HepG2 (cell line): ENCODE data around the gene TENM3. TPM values are rescaled to one million over a fixed set of nuclear protein-coding genes. Genes with fewer than 3 reads are reported as not detected.

Source experiments
- ATAC-seq: fragments of 200-7000 bp; cut with Tn5 transposase; 3 replicates; pipeline ENCODE4 v1.9.1; 2020; ENCODE audit warnings: mild to moderate bottlenecking, moderate library complexity
- BruUV-seq: library from RNA; stranded (reverse); fragments of 400-500 nt; replicated peaks from 2 replicates; lab custom pipeline; 2021; lab: Mats Ljungman, UMichigan
- CTCF ChIA-PET: fragments of 300-600 bp; formaldehyde crosslinking; extraction: SDS; loops from one replicate; lab custom pipeline; 2021; ENCODE audit warnings: low total read pairs, inconsistent platforms, low intra/inter-chr PET ratio; lab: Yijun Ruan, JAX
- POLR2A ChIA-PET: fragments of 350-600 bp; sonication (Branson Sonifier 250); formaldehyde crosslinking; loops from one replicate; lab custom pipeline; 2020; ENCODE audit warnings: antibody characterized with exemption, inconsistent platforms; lab: Yijun Ruan, JAX
- DNase-seq: peaks from one replicate; pipeline ENCODE4 v3.0.0-alpha.2; 2015; ENCODE audit warnings: low spot score
- FAIRE-seq: peaks from 3 replicates; lab custom pipeline; 2011; peaks lifted over from hg19 to GRCh38; lab: Jason Lieb, UNC
- H2AFZ ChIP-seq: one replicate; pipeline ENCODE4 v1.6.1; 2011; ENCODE audit warnings: low read length, inconsistent platforms
- H3K27ac ChIP-seq: fragments of 300-600 bp; 3 replicates; pipeline ENCODE4 v1.8.0; 2011; ENCODE audit warnings: mixed run types, mild to moderate bottlenecking, mixed read lengths, low read length, inconsistent platforms; ENCODE audit not compliant: insufficient read depth; ENCODE audit errors: extremely low read length
- H3K27me3 ChIP-seq, 2 experiments: fragments of 200-600 bp in 1 of 2; 2 replicates in 1 of 2; 3 replicates in 1 of 2; pipeline versions ENCODE4 v1.6.0 to v1.8.0; 2011; ENCODE audit warnings: low read length in 2 of 2, mild to moderate bottlenecking in 2 of 2, moderate library complexity in 2 of 2, inconsistent platforms in 1 of 2; ENCODE audit not compliant: insufficient read depth in 2 of 2, control insufficient read depth in 1 of 2
- H3K36me3 ChIP-seq, 2 experiments: fragments of 200-600 bp in 1 of 2; replicated peaks in 1 of 2; 2 replicates in 1 of 2; 3 replicates in 1 of 2; pipeline versions ENCODE4 v1.5.1 to v1.8.0; 2011; ENCODE audit warnings: low read length in 2 of 2, inconsistent platforms in 1 of 2; ENCODE audit not compliant: insufficient read depth in 2 of 2, control insufficient read depth in 1 of 2
- H3K4me1 ChIP-seq: 2 replicates; pipeline ENCODE4 v1.5.1; 2012; ENCODE audit warnings: low read length, inconsistent platforms; ENCODE audit not compliant: insufficient read depth
- H3K4me2 ChIP-seq: 2 replicates; pipeline ENCODE4 v1.6.0; 2011; ENCODE audit warnings: low read depth, low read length, inconsistent platforms
- H3K4me3 ChIP-seq, 3 experiments: fragments of 200-600 bp in 1 of 3; sonication (generic), shearing (Covaris generic) in 1 of 3; replicated peaks in 1 of 3; 2 replicates each; pipeline ENCODE4 v1.5.1; 2011 to 2016; ENCODE audit warnings: low read length in 3 of 3, inconsistent platforms in 2 of 3, low read depth in 2 of 3, mild to moderate bottlenecking in 2 of 3, control low read depth in 1 of 3, mixed read lengths in 1 of 3; ENCODE audit not compliant: insufficient read depth in 1 of 3
- H3K79me2 ChIP-seq: one replicate; pipeline ENCODE4 v1.6.1; 2011; ENCODE audit warnings: low read length, inconsistent platforms; ENCODE audit not compliant: insufficient read depth
- H3K9ac ChIP-seq: 2 replicates; pipeline ENCODE4 v1.6.0; 2011; ENCODE audit warnings: mild to moderate bottlenecking, low read depth, low read length, inconsistent platforms; ENCODE audit not compliant: insufficient read depth
- H3K9me3 ChIP-seq: 2 replicates; pipeline ENCODE4 v1.5.1; 2012; ENCODE audit warnings: mild to moderate bottlenecking, low read length
- H4K20me1 ChIP-seq: 2 replicates; pipeline ENCODE4 v1.6.0; 2011; ENCODE audit warnings: inconsistent platforms, mild to moderate bottlenecking, low read length, moderate library complexity; ENCODE audit not compliant: insufficient read depth
- EZH2 ChIP-seq: conservative IDR thresholded peaks from 2 replicates; pipeline ENCODE4 v1.6.1; 2012; ENCODE audit warnings: mild to moderate bottlenecking, low read depth, low read length, moderate library complexity
- FOXJ3 ChIP-seq: sonication (generic); formaldehyde crosslinking; IDR thresholded peaks from 2 replicates; pipeline ENCODE4 v1.4.0; 2020; ENCODE audit warnings: missing genetic modification reagents, mild to moderate bottlenecking, borderline replicate concordance
- NFE2L1 ChIP-seq: sonication (generic); formaldehyde crosslinking; IDR thresholded peaks from 2 replicates; pipeline ENCODE4 v1.4.0; 2020; ENCODE audit warnings: missing genetic modification reagents, mild to moderate bottlenecking, borderline replicate concordance
- NFIB ChIP-seq: sonication (generic); formaldehyde crosslinking; IDR thresholded peaks from 2 replicates; pipeline ENCODE4 v1.9.0; 2021; ENCODE audit warnings: missing genetic modification reagents, mild to moderate bottlenecking, borderline replicate concordance
- NKX3-1 ChIP-seq: sonication (generic); formaldehyde crosslinking; IDR thresholded peaks from 2 replicates; pipeline ENCODE4 v1.5.0; 2020; ENCODE audit warnings: missing genetic modification reagents
- STAT5B ChIP-seq: sonication (generic); formaldehyde crosslinking; IDR thresholded peaks from 2 replicates; pipeline ENCODE4 v1.4.0; 2020; ENCODE audit warnings: missing genetic modification reagents
- TEAD3 ChIP-seq: optimal IDR thresholded peaks from 2 replicates; pipeline ENCODE3; 2016; ENCODE audit warnings: borderline replicate concordance
- ZFP1 ChIP-seq: IDR thresholded peaks from 2 replicates; pipeline ENCODE4 v1.6.1; 2016
- ZNF777 ChIP-seq: sonication (generic); formaldehyde crosslinking; IDR thresholded peaks from 2 replicates; pipeline ENCODE4 v1.4.0; 2020; ENCODE audit warnings: missing genetic modification reagents
- ZSCAN12 ChIP-seq: sonication (generic); formaldehyde crosslinking; IDR thresholded peaks from 2 replicates; pipeline ENCODE4 v1.9.0; 2021; ENCODE audit warnings: mild to moderate bottlenecking, missing genetic modification reagents
- WGBS: methylation state at CpG from one replicate; pipeline ENCODE4 v1.1.6; 2017; ENCODE audit warnings: low lambda C conversion rate; 5-methylcytosine and 5-hydroxymethylcytosine counted together
- in situ Hi-C: cut with HindIII; loops from 2 replicates; pipeline ENCODE4 v1.10.0; 2017; ENCODE audit warnings: low pct_unique_long_range_greater_than_20kb; ENCODE audit not compliant: extremely low pct_ligation_motif_present
- intact Hi-C: fragments of 100-400 bp; cut with micrococcal nuclease; formaldehyde crosslinking; loops from one replicate; pipeline ENCODE4 v1.10.0; 2022; ENCODE audit not compliant: unreplicated experiment
- polyA plus RNA-seq, 8 experiments: library from polyadenylated mRNA; depleted of rRNA in 3 of 8; stranded (reverse) in 7 of 8; unstranded in 1 of 8; fragments of >200 nt; fragmentation: Illumina TruSeq in 4 of 8; extraction: Trizol in 4 of 8; gene quantifications; 2 replicates each; pipeline versions ENCODE4 v1.2.1 to v1.2.3, GENCODE V29; 2011 to 2016; ENCODE audit warnings: low read depth in 4 of 8, missing spikeins in 1 of 8, mixed read lengths in 1 of 8; ENCODE audit not compliant: insufficient read depth in 1 of 8
- total RNA-seq, 5 experiments: library from RNA; depleted of rRNA; stranded (reverse); fragments of >200 nt; fragmentation: Illumina TruSeq; extraction: Trizol; gene quantifications; 2 replicates each; pipeline ENCODE4 v1.2.3, GENCODE V29; 2016; ENCODE audit warnings: low read depth in 1 of 5
- TF ChIP-seq, protein P1 (sequence below): sonication (generic); formaldehyde crosslinking; IDR thresholded peaks from 2 replicates; pipeline ENCODE4 v1.4.0; 2020; ENCODE audit warnings: mild to moderate bottlenecking, low read depth, missing genetic modification reagents
- TF ChIP-seq, protein P2 (sequence below): sonication (generic); formaldehyde crosslinking; IDR thresholded peaks from 2 replicates; pipeline ENCODE4 v1.4.0; 2020; ENCODE audit warnings: missing genetic modification reagents, mild to moderate bottlenecking, borderline replicate concordance
- TF ChIP-seq, protein P3 (sequence below): sonication (generic); formaldehyde crosslinking; IDR thresholded peaks from 2 replicates; pipeline ENCODE4 v1.8.1; 2023; ENCODE audit warnings: missing genetic modification reagents, inconsistent platforms, borderline replicate concordance
- TF ChIP-seq, protein P4 (sequence below): sonication (generic); formaldehyde crosslinking; IDR thresholded peaks from 2 replicates; pipeline ENCODE4 v1.5.1; 2020; ENCODE audit warnings: missing genetic modification reagents, mild to moderate bottlenecking, borderline replicate concordance
- TF ChIP-seq, protein P5 (sequence below): sonication (generic); formaldehyde crosslinking; IDR thresholded peaks from 2 replicates; pipeline ENCODE4 v1.4.0; 2020; ENCODE audit warnings: missing genetic modification reagents

TENM3 gene
- total and polyA plus RNA-seq, 2 of the 13 experiments (the other 11 are each of a cell fraction or from before 2014, with no cell fraction given): 0.04 TPM; not detected in 1

DNA sequence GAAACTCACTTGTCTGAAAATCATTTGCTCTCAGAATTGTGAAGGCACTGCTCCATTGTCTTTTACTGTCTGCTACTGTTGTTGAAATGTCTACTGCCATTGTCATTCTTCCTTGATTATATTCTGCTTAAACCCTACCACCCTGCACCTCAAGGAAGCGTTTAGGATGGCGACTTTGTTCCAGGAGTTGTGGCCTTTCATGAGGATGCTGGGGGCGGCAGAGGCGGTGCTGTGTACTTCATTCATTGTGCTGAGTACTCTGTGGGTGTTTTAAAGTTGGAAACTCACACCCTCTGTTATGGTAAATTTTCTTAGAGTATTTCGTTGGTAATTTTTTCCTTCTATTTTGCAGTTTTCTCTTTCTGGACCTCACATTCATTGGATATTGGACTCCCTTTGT, 258.9 kb downstream of the TENM3 start:
- no peak for FAIRE-seq
- no peaks in the 10 kb centered on the region for H3K36me3 ChIP-seq
- ChIA-PET CTCF (no interaction called here), POLR2A (no interaction called here)
- no peak overlapping the region for H2AFZ ChIP-seq
- 15% methylated on average over 5 of the region's 5 CpGs for WGBS
- DNase-seq: no peak
- in situ Hi-C loops: no loop called here
- no peak for ATAC-seq
- H4K20me1 ChIP-seq: no peaks in the 10 kb centered on the region
- BruUV-seq: no TSS peak
- no peak overlapping the region for H3K4me2 ChIP-seq
- no peaks in the 10 kb centered on the region for H3K4me1 ChIP-seq
- H3K9me3 ChIP-seq: no peaks in the 10 kb centered on the region
- H3K9ac ChIP-seq: no peak overlapping the region
- no peaks in the 10 kb centered on the region for H3K27me3 ChIP-seq
- no peaks in the 10 kb centered on the region for H3K79me2 ChIP-seq
- H3K27ac ChIP-seq: no peak overlapping the region
- H3K4me3 ChIP-seq: no peak overlapping the region
- intact Hi-C loops: no loop called here
- TF ChIP-seq STAT5B (CRISPR knock-in tag): no peak
- TF ChIP-seq, protein P1, sequence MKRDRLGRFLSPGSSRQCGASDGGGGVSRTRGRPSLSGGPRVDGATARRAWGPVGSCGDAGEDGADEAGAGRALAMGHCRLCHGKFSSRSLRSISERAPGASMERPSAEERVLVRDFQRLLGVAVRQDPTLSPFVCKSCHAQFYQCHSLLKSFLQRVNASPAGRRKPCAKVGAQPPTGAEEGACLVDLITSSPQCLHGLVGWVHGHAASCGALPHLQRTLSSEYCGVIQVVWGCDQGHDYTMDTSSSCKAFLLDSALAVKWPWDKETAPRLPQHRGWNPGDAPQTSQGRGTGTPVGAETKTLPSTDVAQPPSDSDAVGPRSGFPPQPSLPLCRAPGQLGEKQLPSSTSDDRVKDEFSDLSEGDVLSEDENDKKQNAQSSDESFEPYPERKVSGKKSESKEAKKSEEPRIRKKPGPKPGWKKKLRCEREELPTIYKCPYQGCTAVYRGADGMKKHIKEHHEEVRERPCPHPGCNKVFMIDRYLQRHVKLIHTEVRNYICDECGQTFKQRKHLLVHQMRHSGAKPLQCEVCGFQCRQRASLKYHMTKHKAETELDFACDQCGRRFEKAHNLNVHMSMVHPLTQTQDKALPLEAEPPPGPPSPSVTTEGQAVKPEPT (CRISPR knock-in tag): no peak
- TF ChIP-seq, protein P2, sequence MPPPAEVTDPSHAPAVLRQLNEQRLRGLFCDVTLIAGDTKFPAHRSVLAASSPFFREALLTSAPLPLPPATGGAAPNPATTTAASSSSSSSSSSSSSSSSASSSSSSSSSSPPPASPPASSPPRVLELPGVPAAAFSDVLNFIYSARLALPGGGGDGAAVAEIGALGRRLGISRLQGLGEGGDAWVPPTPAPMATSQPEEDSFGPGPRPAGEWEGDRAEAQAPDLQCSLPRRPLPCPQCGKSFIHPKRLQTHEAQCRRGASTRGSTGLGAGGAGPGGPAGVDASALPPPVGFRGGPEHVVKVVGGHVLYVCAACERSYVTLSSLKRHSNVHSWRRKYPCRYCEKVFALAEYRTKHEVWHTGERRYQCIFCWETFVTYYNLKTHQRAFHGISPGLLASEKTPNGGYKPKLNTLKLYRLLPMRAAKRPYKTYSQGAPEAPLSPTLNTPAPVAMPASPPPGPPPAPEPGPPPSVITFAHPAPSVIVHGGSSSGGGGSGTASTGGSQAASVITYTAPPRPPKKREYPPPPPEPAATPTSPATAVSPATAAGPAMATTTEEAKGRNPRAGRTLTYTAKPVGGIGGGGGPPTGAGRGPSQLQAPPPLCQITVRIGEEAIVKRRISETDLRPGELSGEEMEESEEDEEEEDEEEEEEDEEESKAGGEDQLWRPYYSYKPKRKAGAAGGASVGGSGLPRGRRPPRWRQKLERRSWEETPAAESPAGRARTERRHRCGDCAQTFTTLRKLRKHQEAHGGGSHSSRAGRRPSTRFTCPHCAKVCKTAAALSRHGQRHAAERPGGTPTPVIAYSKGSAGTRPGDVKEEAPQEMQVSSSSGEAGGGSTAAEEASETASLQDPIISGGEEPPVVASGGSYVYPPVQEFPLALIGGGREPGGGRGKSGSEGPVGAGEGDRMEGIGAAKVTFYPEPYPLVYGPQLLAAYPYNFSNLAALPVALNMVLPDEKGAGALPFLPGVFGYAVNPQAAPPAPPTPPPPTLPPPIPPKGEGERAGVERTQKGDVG (CRISPR knock-in tag): no peak
- TF ChIP-seq FOXJ3 (CRISPR knock-in tag): no peak
- TF ChIP-seq TEAD3: no peak
- TF ChIP-seq ZNF777 (CRISPR knock-in tag): no peak
- no peak for TF ChIP-seq NFE2L1 (CRISPR knock-in tag)
- no peak for TF ChIP-seq EZH2
- no peak for TF ChIP-seq NFIB (CRISPR knock-in tag)
- TF ChIP-seq, protein P3, sequence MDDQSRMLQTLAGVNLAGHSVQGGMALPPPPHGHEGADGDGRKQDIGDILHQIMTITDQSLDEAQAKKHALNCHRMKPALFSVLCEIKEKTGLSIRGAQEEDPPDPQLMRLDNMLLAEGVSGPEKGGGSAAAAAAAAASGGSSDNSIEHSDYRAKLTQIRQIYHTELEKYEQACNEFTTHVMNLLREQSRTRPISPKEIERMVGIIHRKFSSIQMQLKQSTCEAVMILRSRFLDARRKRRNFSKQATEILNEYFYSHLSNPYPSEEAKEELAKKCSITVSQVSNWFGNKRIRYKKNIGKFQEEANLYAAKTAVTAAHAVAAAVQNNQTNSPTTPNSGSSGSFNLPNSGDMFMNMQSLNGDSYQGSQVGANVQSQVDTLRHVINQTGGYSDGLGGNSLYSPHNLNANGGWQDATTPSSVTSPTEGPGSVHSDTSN: no peak
- TF ChIP-seq, protein P4, sequence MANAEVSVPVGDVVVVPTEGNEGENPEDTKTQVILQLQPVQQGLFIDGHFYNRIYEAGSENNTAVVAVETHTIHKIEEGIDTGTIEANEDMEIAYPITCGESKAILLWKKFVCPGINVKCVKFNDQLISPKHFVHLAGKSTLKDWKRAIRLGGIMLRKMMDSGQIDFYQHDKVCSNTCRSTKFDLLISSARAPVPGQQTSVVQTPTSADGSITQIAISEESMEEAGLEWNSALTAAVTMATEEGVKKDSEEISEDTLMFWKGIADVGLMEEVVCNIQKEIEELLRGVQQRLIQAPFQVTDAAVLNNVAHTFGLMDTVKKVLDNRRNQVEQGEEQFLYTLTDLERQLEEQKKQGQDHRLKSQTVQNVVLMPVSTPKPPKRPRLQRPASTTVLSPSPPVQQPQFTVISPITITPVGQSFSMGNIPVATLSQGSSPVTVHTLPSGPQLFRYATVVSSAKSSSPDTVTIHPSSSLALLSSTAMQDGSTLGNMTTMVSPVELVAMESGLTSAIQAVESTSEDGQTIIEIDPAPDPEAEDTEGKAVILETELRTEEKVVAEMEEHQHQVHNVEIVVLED (CRISPR knock-in tag): no peak
- no peak for TF ChIP-seq ZSCAN12
- TF ChIP-seq ZFP1 (CRISPR knock-in tag): no peak
- TF ChIP-seq, protein P5, sequence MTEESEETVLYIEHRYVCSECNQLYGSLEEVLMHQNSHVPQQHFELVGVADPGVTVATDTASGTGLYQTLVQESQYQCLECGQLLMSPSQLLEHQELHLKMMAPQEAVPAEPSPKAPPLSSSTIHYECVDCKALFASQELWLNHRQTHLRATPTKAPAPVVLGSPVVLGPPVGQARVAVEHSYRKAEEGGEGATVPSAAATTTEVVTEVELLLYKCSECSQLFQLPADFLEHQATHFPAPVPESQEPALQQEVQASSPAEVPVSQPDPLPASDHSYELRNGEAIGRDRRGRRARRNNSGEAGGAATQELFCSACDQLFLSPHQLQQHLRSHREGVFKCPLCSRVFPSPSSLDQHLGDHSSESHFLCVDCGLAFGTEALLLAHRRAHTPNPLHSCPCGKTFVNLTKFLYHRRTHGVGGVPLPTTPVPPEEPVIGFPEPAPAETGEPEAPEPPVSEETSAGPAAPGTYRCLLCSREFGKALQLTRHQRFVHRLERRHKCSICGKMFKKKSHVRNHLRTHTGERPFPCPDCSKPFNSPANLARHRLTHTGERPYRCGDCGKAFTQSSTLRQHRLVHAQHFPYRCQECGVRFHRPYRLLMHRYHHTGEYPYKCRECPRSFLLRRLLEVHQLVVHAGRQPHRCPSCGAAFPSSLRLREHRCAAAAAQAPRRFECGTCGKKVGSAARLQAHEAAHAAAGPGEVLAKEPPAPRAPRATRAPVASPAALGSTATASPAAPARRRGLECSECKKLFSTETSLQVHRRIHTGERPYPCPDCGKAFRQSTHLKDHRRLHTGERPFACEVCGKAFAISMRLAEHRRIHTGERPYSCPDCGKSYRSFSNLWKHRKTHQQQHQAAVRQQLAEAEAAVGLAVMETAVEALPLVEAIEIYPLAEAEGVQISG (CRISPR knock-in tag): no peak
- no peak for TF ChIP-seq NKX3-1 (CRISPR knock-in tag)
